HT1080 (cell line): ENCODE measurements around the gene NRP1. TPM values are rescaled to one million over a fixed set of nuclear protein-coding genes. Genes with fewer than 3 reads are reported as not detected.

Experiments used
- DNase-seq: peaks from one replicate; pipeline ENCODE4 v3.0.0-alpha.2; 2015; ENCODE audit warnings: low read depth
- total RNA-seq: library from RNA; depleted of rRNA; stranded (reverse); fragments of >200 nt; shearing (Covaris generic); gene quantifications from 2 replicates; pipeline ENCODE4 v1.2.3, GENCODE V29; 2014

The NRP1 gene
- total RNA-seq, 1 experiment from 2014 or later = 281 TPM

- no peak for DNase-seq
These were observed 15.6 kb upstream of the NRP1 start for GRCh38 chr10:33350041-33350440.

- no peak for DNase-seq
These were observed 14.8 kb upstream of the NRP1 start for GRCh38 chr10:33349268-33349667.

GRCh38 chr10:33347211-33347610 lies 12.7 kb upstream of the NRP1 start:
- peak; percentile 39 for DNase-seq

GRCh38 chr10:33345236-33345635 lies 10.8 kb upstream of the NRP1 start:
- peak; percentile 37 for DNase-seq

- DNase-seq = peak; percentile 31
These were observed 10.2 kb upstream of the NRP1 start for GRCh38 chr10:33344676-33345075.

GRCh38 chr10:33341637-33342036 lies 7.2 kb upstream of the NRP1 start:
- DNase-seq = no peak

GRCh38 chr10:33337326-33337957 lies 3.0 kb upstream of the NRP1 start:
- DNase-seq = no peak

- no peak for DNase-seq
These were observed 2.3 kb upstream of the NRP1 start for GRCh38 chr10:33336582-33337325.

- DNase-seq = no peak
These were observed 1.5 kb upstream of the NRP1 start for GRCh38 chr10:33335801-33336581.

- DNase-seq = no peak
These were observed 1.0 kb upstream of the NRP1 start for GRCh38 chr10:33335551-33335800.

GRCh38 chr10:33334805-33335550 lies 511 bp upstream of the NRP1 start:
- peak; percentile 91 for DNase-seq

- DNase-seq = peak; percentile 38
These were observed 986 bp downstream of the NRP1 start for GRCh38 chr10:33333260-33334101.

GRCh38 chr10:33332183-33333065 lies 2.0 kb downstream of the NRP1 start:
- peak; percentile 27 for DNase-seq

GRCh38 chr10:33331379-33331694 lies 3.1 kb downstream of the NRP1 start:
- no peak for DNase-seq

- peak; percentile 85 for DNase-seq
These were observed 3.7 kb downstream of the NRP1 start for GRCh38 chr10:33330543-33331378.

- DNase-seq = no peak
These were observed 5.3 kb downstream of the NRP1 start for GRCh38 chr10:33329178-33329577.

GRCh38 chr10:33328253-33328652 lies 6.2 kb downstream of the NRP1 start:
- no peak for DNase-seq

GRCh38 chr10:33327751-33328150 lies 6.7 kb downstream of the NRP1 start:
- no peak for DNase-seq

GRCh38 chr10:33326933-33327332 lies 7.5 kb downstream of the NRP1 start:
- no peak for DNase-seq
